DMS79 (cell line): ENCODE data around the gene NDFIP1.
"Not testable (repeated sequence)": the region's sequence is repeated elsewhere in the genome, so short reads cannot be mapped to it uniquely, and the experiment has no call there.

Experiments used
- DNase-seq: peaks from one replicate; lab custom pipeline; 2025; lab: John Stamatoyannopoulos, UW

NDFIP1 gene

GRCh38 chr5:142154449-142154841 is 45.9 kb downstream of the NDFIP1 start:
- DNase-seq, result not testable (repeated sequence)

DNA sequence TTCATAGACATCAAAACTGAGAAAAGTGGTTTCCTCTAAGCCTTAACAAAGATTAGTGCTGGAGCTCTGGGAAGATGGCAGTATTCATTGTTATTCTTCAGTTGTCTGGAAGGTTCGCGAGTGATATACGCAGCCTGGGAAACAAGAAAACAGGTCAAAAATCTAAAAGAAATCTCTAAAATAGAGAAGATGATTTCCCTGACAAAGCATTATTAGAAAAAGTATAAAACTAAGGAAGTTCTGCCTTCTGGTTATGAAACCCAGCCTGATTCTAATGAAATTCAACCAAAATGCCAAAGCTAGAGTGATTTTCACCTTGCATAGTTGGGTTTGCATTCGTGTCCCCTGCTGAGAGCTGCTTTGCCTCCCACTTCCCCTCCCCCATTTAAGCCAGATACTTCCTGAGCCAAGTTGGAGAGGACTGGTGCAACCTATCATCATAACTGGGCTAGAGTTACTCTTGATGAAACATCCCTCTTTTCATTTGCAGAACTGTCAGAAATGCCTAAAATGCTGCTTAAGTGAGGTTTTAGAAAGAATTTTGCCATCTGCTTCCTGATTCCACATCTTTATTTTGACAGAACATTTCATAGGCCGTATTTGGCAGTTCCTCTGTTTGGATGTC is 48.4 kb downstream of the NDFIP1 start:
- DNase-seq, result no peak

GRCh38 chr5:142159354-142159753 is 50.8 kb downstream of the NDFIP1 start:
- no peak for DNase-seq

GRCh38 chr5:142164315-142164714 is 55.7 kb downstream of the NDFIP1 start:
- no peak for DNase-seq

DNA sequence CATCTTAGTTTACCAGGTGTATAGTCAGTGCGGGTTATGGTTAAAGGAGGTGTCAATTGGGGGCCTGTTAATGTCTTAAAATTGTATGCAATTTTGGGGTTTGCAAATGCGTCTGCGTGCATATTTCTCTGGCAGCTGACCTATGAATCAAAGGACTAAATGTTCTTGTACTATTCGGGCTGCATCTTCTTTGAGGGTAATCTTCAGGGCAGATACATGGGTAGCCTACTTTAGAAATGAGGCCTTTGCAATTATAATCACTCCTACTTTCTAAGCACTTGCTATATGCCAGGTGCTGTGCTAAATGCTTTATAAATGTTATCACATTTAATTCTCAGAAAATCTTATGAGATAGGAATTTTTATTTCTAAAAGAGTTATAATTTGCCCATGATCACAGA is 58.2 kb downstream of the NDFIP1 start:
- no peak for DNase-seq

GRCh38 chr5:142167458-142167857 is 58.9 kb downstream of the NDFIP1 start:
- DNase-seq, result no peak

- DNase-seq, result no peak
Measured at GRCh38 chr5:142168365-142168764, 59.8 kb downstream of the NDFIP1 start.

GRCh38 chr5:142170254-142170953 is 61.8 kb downstream of the NDFIP1 start:
- DNase-seq, result no peak

GRCh38 chr5:142171270-142171669 is 62.7 kb downstream of the NDFIP1 start:
- no peak for DNase-seq

DNA sequence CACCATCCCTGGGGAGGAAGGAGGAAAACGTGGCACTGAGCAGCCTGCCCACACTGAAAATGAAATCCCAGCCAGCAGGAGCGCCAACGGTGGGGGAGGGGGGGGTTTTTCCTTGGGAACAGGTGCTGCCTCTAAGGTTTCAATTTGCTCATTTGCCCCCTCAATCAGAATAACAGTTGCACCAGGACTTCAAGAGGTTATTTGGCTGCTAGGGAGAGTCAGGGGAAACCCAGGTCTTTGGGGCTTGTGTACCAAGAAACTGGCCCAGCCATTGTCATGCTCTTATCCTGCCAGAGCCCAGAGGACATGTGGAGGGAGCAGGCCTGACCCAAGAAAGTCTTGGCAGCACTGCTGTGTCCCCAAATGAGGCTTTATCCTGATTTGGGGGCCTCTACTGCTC is 66.5 kb downstream of the NDFIP1 start:
- DNase-seq, result no peak

DNA sequence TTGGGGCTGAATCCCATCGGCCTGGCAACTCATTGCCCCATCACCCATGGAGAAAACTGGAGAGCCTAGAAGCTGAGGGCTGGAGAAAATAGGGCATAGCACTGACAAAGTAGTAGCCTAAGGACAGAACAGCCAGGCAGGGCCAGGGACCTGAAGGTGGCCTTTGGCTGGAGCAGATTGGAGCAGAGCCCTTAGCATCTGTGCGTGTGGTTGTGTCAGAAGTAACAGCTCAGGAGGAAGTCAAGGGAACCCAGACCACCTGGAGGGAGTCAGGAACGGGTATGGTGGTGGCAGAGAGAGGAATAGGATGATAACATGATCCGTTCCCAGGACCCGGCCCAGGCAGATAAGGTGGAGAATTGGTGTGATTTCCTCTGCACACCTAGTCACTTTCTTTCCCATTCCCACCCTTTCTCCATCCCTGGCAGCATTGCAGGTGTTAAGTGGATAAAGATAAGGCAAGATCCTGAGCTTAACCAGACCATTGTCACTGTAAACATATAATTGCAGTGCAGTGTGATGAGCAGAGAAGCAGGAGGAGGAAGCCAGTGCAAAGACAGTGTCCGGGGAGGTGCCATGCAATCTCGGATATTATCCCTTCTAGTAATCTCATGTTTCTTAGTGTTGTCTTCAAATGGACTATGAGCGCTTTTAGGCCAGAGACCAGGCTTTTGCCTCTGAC is 67.0 kb downstream of the NDFIP1 start:
- no peak for DNase-seq

GRCh38 chr5:142176255-142176654 is 67.7 kb downstream of the NDFIP1 start:
- DNase-seq, result no peak

DNA sequence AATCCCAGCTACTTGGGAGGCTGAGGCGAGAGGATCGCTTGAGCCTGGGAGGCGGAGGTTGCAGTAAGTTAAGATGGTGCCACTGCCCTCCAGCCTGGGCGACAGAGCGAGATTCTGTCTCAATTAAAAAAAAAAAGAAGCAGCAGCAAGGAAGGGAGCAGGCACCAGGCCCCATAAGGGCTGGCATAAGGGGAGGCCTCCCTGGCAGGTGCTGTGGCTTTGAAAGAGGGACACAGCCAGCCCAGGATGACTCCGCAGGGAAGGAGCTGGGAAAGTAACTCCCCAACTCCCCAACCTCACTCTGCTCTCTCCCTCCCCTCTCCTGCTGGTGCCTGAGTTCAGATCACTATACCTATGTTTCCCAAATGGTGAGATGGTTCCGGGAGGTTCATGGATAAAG is 70.1 kb downstream of the NDFIP1 start:
- DNase-seq, result no peak

DNA sequence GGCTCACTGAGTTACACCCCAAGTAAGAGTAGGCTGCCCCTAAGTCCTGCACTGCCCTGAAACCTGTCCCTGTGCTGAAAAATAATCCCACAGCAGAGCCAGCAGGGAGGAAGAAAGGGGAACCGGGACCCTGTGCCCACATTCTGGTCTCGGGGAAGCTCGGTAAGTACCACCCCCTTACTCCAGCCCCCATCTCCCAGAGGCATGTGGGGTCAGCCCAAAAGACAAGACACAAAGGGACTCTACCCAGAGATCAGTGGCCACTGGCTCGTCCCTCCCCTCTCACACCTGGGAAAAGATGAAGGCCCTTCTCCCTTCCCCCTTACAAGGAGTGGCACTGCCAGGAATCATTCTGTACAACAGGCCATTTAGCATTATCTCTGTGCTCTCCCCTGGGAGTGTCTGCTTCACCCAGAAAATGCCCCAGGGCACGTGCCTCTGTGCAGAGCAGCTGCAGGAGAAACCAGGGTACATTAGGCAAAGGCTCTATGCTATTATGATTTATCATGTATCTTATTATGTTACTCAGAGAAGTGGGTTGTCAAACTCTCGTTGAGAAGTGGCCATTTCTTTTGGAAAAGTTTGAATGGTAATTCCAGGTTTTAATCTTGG is 71.3 kb downstream of the NDFIP1 start:
- no peak for DNase-seq

GRCh38 chr5:142181096-142181495 is 72.5 kb downstream of the NDFIP1 start:
- no peak for DNase-seq

- DNase-seq, result no peak
Measured at GRCh38 chr5:142181547-142182163, 73.1 kb downstream of the NDFIP1 start.

DNA sequence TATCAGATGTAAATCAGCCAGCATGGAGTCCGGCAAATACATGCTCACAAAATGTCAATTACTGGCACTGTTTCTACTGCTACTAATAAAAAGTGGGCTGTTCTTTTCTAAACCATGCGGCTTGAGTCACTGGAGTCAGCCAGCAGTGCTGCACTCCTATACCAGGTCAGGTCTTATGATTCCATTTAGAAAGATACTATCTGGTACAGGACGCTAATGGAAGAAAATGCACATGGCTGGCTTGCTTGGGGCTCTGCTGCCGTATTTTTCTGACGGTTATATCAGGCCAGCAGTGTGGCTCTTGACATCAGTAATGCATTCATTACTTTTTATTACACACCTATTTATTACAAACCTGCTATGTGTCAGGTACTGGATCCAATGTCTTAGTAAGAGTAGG is 74.3 kb downstream of the NDFIP1 start:
- no peak for DNase-seq

- no peak for DNase-seq
Measured at GRCh38 chr5:142183561-142183960, 75.0 kb downstream of the NDFIP1 start.

DNA sequence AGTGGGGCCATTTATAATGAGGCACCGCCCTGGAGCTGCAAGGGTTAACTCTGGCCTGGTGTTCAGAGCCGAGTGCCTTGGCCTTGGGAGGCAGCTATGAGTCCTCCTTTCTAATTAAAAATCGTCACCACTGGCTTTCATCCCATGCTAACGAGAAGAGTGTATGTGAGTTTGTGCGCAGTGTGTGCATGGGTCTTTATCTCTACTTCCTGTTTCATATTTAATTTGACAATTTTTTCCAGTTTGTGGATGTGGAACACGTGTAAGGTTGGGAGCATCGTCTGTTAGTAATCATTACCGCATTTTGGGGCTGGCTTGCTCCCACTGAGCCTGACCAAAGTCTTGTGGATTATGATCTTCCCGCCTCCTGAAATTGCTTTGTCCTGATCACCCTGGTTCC is 76.4 kb downstream of the NDFIP1 start:
- DNase-seq, result no peak

DNA sequence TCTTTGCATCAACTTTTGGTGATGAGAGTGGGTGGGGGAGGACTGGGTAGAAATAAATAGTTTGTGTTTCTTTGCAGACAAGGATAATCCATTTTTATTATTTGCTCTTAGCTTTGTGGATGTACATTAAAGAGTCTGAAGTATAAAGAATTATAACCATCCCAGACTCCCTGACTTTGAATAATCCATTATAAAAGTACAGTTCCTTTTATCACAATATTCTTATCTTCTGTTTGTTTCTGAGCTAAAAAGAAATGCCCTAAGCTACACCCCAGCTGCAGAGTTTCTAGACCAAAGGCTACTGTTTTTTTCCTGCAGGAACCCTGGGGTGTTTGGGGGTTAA is 77.9 kb downstream of the NDFIP1 start:
- no peak for DNase-seq

DNA sequence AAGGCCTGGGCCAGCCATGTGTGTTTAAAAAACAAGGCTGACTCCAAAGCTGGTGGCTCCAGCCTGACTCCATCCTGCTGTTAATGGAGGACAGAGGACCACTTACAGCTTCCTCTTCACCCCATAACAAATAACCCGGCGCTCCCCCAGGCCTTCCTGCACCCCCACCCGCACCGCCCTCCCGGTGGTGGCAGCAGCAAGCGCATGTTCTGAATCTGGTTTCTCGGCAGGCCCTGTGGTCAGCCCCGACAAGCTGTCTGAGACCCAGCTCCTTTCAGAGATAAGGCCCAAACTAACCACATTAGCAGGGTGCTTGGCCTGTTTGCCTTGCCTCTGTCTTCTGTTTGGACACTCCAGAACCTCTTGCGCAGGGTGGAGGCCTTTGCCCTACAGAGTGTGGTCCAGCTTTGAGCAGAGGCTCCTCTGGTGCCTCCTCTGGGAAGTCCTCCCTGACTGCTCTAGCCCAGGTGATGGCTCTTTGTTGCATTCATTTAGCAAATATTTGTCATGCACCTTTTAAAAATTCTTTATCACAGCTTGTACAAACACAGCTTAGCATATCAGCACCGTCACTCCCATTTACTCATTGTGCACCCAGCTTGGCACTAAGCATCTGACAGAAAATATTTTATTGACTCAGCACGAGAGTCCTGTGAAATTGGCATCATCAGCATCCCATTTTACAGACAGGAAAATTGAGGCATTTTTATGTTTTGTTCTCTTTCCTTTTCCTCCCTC is 78.4 kb downstream of the NDFIP1 start:
- DNase-seq, result no peak

- DNase-seq, result not testable (repeated sequence)
Measured at GRCh38 chr5:142188691-142189090, 80.1 kb downstream of the NDFIP1 start.
